Measurements from ENCODE around the gene PRICKLE3. TPM values are rescaled to one million over a fixed set of nuclear protein-coding genes. Genes with fewer than 3 reads are reported as not detected.
"Not testable (repeated sequence)": the region's sequence is repeated elsewhere in the genome, so short reads cannot be mapped to it uniquely, and the experiment has no call there.

Gene PRICKLE3
- total and polyA plus RNA-seq, 2 experiments from 2014 or later, result 4.7 to 13.7 TPM

GRCh38 chrX:49132275-49132674 lies 53.9 kb downstream of the PRICKLE3 start:
- not testable (repeated sequence) for H3K4me3 ChIP-seq; H3K9me3 Mint-ChIP-seq; H3K4me1 ChIP-seq (ENCODE audit: insufficient read depth)

GRCh38 chrX:49129427-49129826 lies 56.7 kb downstream of the PRICKLE3 start:
- H3K27ac ChIP-seq (ENCODE audit: low read depth), result no peak overlapping the region
- no peak for DNase-seq (ENCODE audit: low spot score)
- H3K4me1 ChIP-seq (ENCODE audit: insufficient read depth), result no peaks in the 10 kb centered on the region
- no peaks in the 10 kb centered on the region for H4K20me1 ChIP-seq (replicated peaks; ENCODE audit: insufficient read depth)
- Mint-ChIP-seq H3K4me1 (no peaks in the 10 kb centered on the region), H3K36me3 (ENCODE audit: low read depth) (no peaks in the 10 kb centered on the region), H3K9me3 (no peaks in the 10 kb centered on the region), H3K27me3 (ENCODE audit: insufficient read depth, low read depth, poor library complexity) (no peaks in the 10 kb centered on the region), H3K27ac (no peak overlapping the region), H3K4me3 (no peak overlapping the region)
- TF ChIP-seq ZNF114 (CRISPR knock-in tag; IDR thresholded peaks at IDR 0.05) (no peak), ZNF462 (CRISPR knock-in tag; IDR thresholded peaks at IDR 0.05) (no peak), ETS1 (IDR thresholded peaks at IDR 0.05) (no peak), JUNB (IDR thresholded peaks at IDR 0.05; ENCODE audit: unreplicated experiment) (no peak), ZNF331 (CRISPR knock-in tag; IDR thresholded peaks at IDR 0.05; ENCODE audit: low read depth) (no peak), REST (IDR thresholded peaks at IDR 0.05; ENCODE audit: unreplicated experiment) (no peak), EZH2 (IDR thresholded peaks at IDR 0.05; ENCODE audit: low read depth, unreplicated experiment) (no peak), CREB1 (CRISPR knock-in tag; IDR thresholded peaks at IDR 0.05; ENCODE audit: low read depth) (no peak), NANOG (IDR thresholded peaks at IDR 0.05; ENCODE audit: borderline replicate concordance) (no peak)
- no peaks in the 10 kb centered on the region for H3K36me3 ChIP-seq (ENCODE audit: insufficient read depth)
- H3K4me3 ChIP-seq, result no peak overlapping the region
- ATAC-seq, result no peak
- H3K27me3 ChIP-seq (ENCODE audit: insufficient read depth), result no peaks in the 10 kb centered on the region
- H3K79me2 ChIP-seq (replicated peaks; ENCODE audit: insufficient read depth), result no peaks in the 10 kb centered on the region
- H3K4me2 ChIP-seq, result no peak overlapping the region
- no peak overlapping the region for H2AFZ ChIP-seq
- H3F3A ChIP-seq (replicated peaks; ENCODE audit: low read depth), result no peaks in the 10 kb centered on the region
- no peaks in the 10 kb centered on the region for H3K9me2 ChIP-seq (ENCODE audit: insufficient read depth)

More at GRCh38 chrX:49132275-49132674, 53.9 kb downstream of the PRICKLE3 start:
- H2AFZ ChIP-seq; H3K27ac ChIP-seq (ENCODE audit: low read depth); H3K36me3 ChIP-seq (ENCODE audit: insufficient read depth); ATAC-seq; H3K36me3 Mint-ChIP-seq (ENCODE audit: low read depth); DNase-seq (ENCODE audit: low spot score); H3K4me2 ChIP-seq; H3K27ac Mint-ChIP-seq; H3K27me3 Mint-ChIP-seq (ENCODE audit: insufficient read depth, low read depth, poor library complexity); H3K79me2 ChIP-seq (replicated peaks; ENCODE audit: insufficient read depth); H3K27me3 ChIP-seq (ENCODE audit: insufficient read depth); H3K9me2 ChIP-seq (ENCODE audit: insufficient read depth); H3K4me1 Mint-ChIP-seq; H3K4me3 Mint-ChIP-seq; H3F3A ChIP-seq (replicated peaks; ENCODE audit: low read depth); H4K20me1 ChIP-seq (replicated peaks; ENCODE audit: insufficient read depth): not testable (repeated sequence)
